PC-3 (cell line): ENCODE measurements around the gene RGS11. TPM values are rescaled to one million over a fixed set of nuclear protein-coding genes. Genes with fewer than 3 reads are reported as not detected.

ENCODE experiments used
- ATAC-seq: fragments of 200-7000 bp; cut with Tn5 transposase; 2 replicates; pipeline ENCODE4 v1.9.1; 2020; ENCODE audit warnings: mild to moderate bottlenecking, moderate library complexity
- BruUV-seq: library from RNA; stranded (reverse); fragments of 400-500 nt; replicated peaks from 2 replicates; lab custom pipeline; 2021; lab: Mats Ljungman, UMichigan
- CTCF ChIA-PET: fragments of 300-600 bp; sonication (Branson Sonifier 250); formaldehyde crosslinking; loops from one replicate; lab custom pipeline; 2022; ENCODE audit warnings: antibody characterized with exemption; lab: Charles Lee
- POLR2A ChIA-PET: fragments of 300-600 bp; sonication (Branson Sonifier 250); formaldehyde crosslinking; loops from one replicate; lab custom pipeline; 2022; ENCODE audit warnings: antibody characterized with exemption; ENCODE audit not compliant: unreplicated experiment; lab: Charles Lee
- DNase-seq: peaks from one replicate; pipeline ENCODE4 v3.0.0-alpha.2; 2015
- H2AFZ ChIP-seq: fragments of 300-600 bp; sonication (generic); 2 replicates; pipeline ENCODE4 v1.6.0; 2016; ENCODE audit warnings: antibody characterized with exemption, low read length
- H3F3A ChIP-seq: fragments of 300-600 bp; sonication (generic); one replicate; pipeline ENCODE4 v1.6.0; 2017; ENCODE audit warnings: antibody characterized with exemption, low read length, control low read depth, mild to moderate bottlenecking; ENCODE audit not compliant: unreplicated experiment
- H3K27ac ChIP-seq: fragments of 300-600 bp; sonication (generic); 2 replicates; pipeline ENCODE4 v1.5.1; 2016; ENCODE audit warnings: mild to moderate bottlenecking, low read length
- H3K27me3 ChIP-seq: fragments of 300-600 bp; sonication (generic); 2 replicates; pipeline ENCODE4 v1.6.1; 2016; ENCODE audit warnings: low read length, mixed read lengths
- H3K36me3 ChIP-seq: fragments of 300-600 bp; sonication (generic); 2 replicates; pipeline ENCODE4 v1.6.1; 2016; ENCODE audit warnings: low read depth, mixed run types, low read length, mixed read lengths
- H3K4me1 ChIP-seq: fragments of 300-600 bp; sonication (generic); 2 replicates; pipeline ENCODE4 v1.5.1; 2016; ENCODE audit warnings: low read length; ENCODE audit not compliant: insufficient read depth
- H3K4me2 ChIP-seq: fragments of 300-600 bp; sonication (generic); 2 replicates; pipeline ENCODE4 v1.6.0; 2016; ENCODE audit warnings: low read length
- H3K4me3 ChIP-seq: fragments of 300-600 bp; sonication (generic); 2 replicates; pipeline ENCODE4 v1.5.1; 2016; ENCODE audit warnings: mild to moderate bottlenecking, low read length, mixed read lengths
- H3K79me2 ChIP-seq: fragments of 300-600 bp; sonication (generic); 2 replicates; pipeline ENCODE4 v1.6.1; 2017; ENCODE audit warnings: low read length, mixed read lengths
- H3K9ac ChIP-seq: fragments of 300-600 bp; sonication (generic); 2 replicates; pipeline ENCODE4 v1.6.0; 2016; ENCODE audit warnings: mild to moderate bottlenecking, low read length
- H3K9me2 ChIP-seq: fragments of 300-600 bp; sonication (generic); replicated peaks from 2 replicates; pipeline ENCODE4 v1.6.1; 2016; ENCODE audit warnings: mixed run types, low read length, mixed read lengths
- H3K9me3 ChIP-seq: fragments of 300-600 bp; sonication (generic); 2 replicates; pipeline ENCODE4 v1.6.1; 2016; ENCODE audit warnings: low read length, mixed read lengths
- H4K20me1 ChIP-seq: fragments of 300-600 bp; sonication (generic); 2 replicates; pipeline ENCODE4 v1.6.1; 2016; ENCODE audit warnings: low read length, mixed read lengths
- CTCF ChIP-seq: fragments of 300-600 bp; sonication (generic); conservative IDR thresholded peaks from 2 replicates; pipeline ENCODE4 v1.5.1; 2017; ENCODE audit warnings: antibody characterized with exemption, low read depth, mild to moderate bottlenecking, low read length
- EZH2 ChIP-seq: fragments of 300-600 bp; sonication (generic); IDR thresholded peaks from one replicate; pipeline ENCODE4 v1.6.1; 2017; ENCODE audit warnings: antibody characterized with exemption, mild to moderate bottlenecking, low read length; ENCODE audit not compliant: unreplicated experiment
- EZH2phosphoT487 ChIP-seq: fragments of 300-600 bp; sonication (generic); IDR thresholded peaks from 2 replicates; pipeline ENCODE4 v1.6.1; 2018; ENCODE audit warnings: mild to moderate bottlenecking, antibody characterized with exemption, low read length, borderline replicate concordance
- intact Hi-C: fragments of 100-400 bp; cut with micrococcal nuclease; formaldehyde crosslinking; loops from 2 replicates; pipeline ENCODE4 v1.9.0; 2023
- total RNA-seq: library from RNA; depleted of rRNA; stranded (reverse); fragments of >200 nt; gene quantifications from 2 replicates; pipeline ENCODE4 v1.2.3, GENCODE V29; 2014

RGS11 gene
- total RNA-seq, 1 experiment from 2014 or later = 1.2 TPM

- H3K4me1 ChIP-seq = no peaks in the 10 kb centered on the region
- DNase-seq = no peak
- no peak for ATAC-seq
- POLR2A ChIA-PET = no interaction called here
- intact Hi-C loops = no loop called here
- H3K27ac ChIP-seq = no peak overlapping the region
- H3K4me3 ChIP-seq = no peak overlapping the region
- H3K36me3 ChIP-seq = no peaks in the 10 kb centered on the region
- H3K9me3 ChIP-seq = no peaks in the 10 kb centered on the region
- H3K4me2 ChIP-seq = no peak overlapping the region
- H2AFZ ChIP-seq = no peak overlapping the region
- H3K27me3 ChIP-seq = no peaks in the 10 kb centered on the region
- BruUV-seq = no TSS peak
- no peaks in the 10 kb centered on the region for H4K20me1 ChIP-seq
- CTCF ChIA-PET = no interaction called here
- no peaks in the 10 kb centered on the region for H3K79me2 ChIP-seq
- no peak for TF ChIP-seq CTCF
- no peak for TF ChIP-seq EZH2phosphoT487
- TF ChIP-seq EZH2 = no peak
- no peaks in the 10 kb centered on the region for H3K9me2 ChIP-seq
- no peaks in the 10 kb centered on the region for H3F3A ChIP-seq
- H3K9ac ChIP-seq = no peak overlapping the region
Observed at GRCh38 chr16:296806-297510, 21.2 kb upstream of the RGS11 start.

GRCh38 chr16:296276-296675, 20.5 kb upstream of the RGS11 start:
- H3K79me2 ChIP-seq = no peaks in the 10 kb centered on the region
- H3K27me3 ChIP-seq = no peaks in the 10 kb centered on the region
- TF ChIP-seq EZH2 (no peak), EZH2phosphoT487 (no peak), CTCF (no peak)
- H3K4me2 ChIP-seq = no peak overlapping the region
- no peaks in the 10 kb centered on the region for H3K9me3 ChIP-seq
- no peak overlapping the region for H3K9ac ChIP-seq
- H4K20me1 ChIP-seq = no peaks in the 10 kb centered on the region
- DNase-seq = no peak
- no peaks in the 10 kb centered on the region for H3K36me3 ChIP-seq
- no peak overlapping the region for H3K27ac ChIP-seq
- ChIA-PET CTCF (no interaction called here), POLR2A (no interaction called here)
- no TSS peak for BruUV-seq
- H3F3A ChIP-seq = no peaks in the 10 kb centered on the region
- no peaks in the 10 kb centered on the region for H3K4me1 ChIP-seq
- intact Hi-C loops = no loop called here
- H2AFZ ChIP-seq = no peak overlapping the region
- ATAC-seq = no peak
- H3K9me2 ChIP-seq = no peaks in the 10 kb centered on the region
- H3K4me3 ChIP-seq = no peak overlapping the region

- Histone ChIP-seq H3K27me3 (no peaks in the 10 kb centered on the region), H3K4me1 (no peaks in the 10 kb centered on the region), H3K4me2 (no peak overlapping the region), H3K4me3 (no peak overlapping the region), H3K79me2 (no peaks in the 10 kb centered on the region), H3K9ac (no peak overlapping the region), H3K36me3 (no peaks in the 10 kb centered on the region), H3K9me3 (no peaks in the 10 kb centered on the region), H3K27ac (no peak overlapping the region), H3K9me2 (no peaks in the 10 kb centered on the region), H4K20me1 (no peaks in the 10 kb centered on the region), H2AFZ (no peak overlapping the region), H3F3A (no peaks in the 10 kb centered on the region)
- DNase-seq = no peak
- ChIA-PET POLR2A (no interaction called here), CTCF (no interaction called here)
- BruUV-seq = no TSS peak
- intact Hi-C loops = no loop called here
- no peak for TF ChIP-seq CTCF
- TF ChIP-seq EZH2 = no peak
- no peak for TF ChIP-seq EZH2phosphoT487
- no peak for ATAC-seq
Observed at GRCh38 chr16:293043-293775, 17.5 kb upstream of the RGS11 start.
